K562 (cell line): Measurements from ENCODE around the gene MLXIPL. TPM values are rescaled to one million over a fixed set of nuclear protein-coding genes. Genes with fewer than 3 reads are reported as not detected.

ENCODE experiments used
- CEBPB ChIP-seq: fragments of 450-650 bp; IDR thresholded peaks from 2 replicates; pipeline ENCODE4 v1.6.1; 2016; ENCODE audit warnings: missing genetic modification characterization, missing compliant biosample characterization
- ELF4 ChIP-seq: fragments of 450-650 bp; formaldehyde crosslinking; IDR thresholded peaks from 2 replicates; pipeline ENCODE4 v1.4.0; 2022; ENCODE audit warnings: missing genetic modification characterization
- EWSR1 ChIP-seq: fragments of 450-650 bp; IDR thresholded peaks from 2 replicates; pipeline ENCODE4 v1.6.1; 2018; ENCODE audit warnings: borderline replicate concordance, mild to moderate bottlenecking, low read depth, moderate library complexity; ENCODE audit not compliant: partially characterized antibody
- EZH2 ChIP-seq: IDR thresholded peaks from 2 replicates; pipeline ENCODE4 v1.6.1; 2012; ENCODE audit warnings: low read depth, mild to moderate bottlenecking, inconsistent platforms, low read length, borderline replicate concordance
- HMGXB4 ChIP-seq: sonication (generic); formaldehyde crosslinking; IDR thresholded peaks from 2 replicates; pipeline ENCODE4 v1.8.1; 2023; ENCODE audit warnings: mild to moderate bottlenecking, missing genetic modification reagents
- NCOA2 ChIP-seq, 2 experiments: fragments of 450-650 bp; IDR thresholded peaks; 2 replicates each; pipeline ENCODE4 v1.6.1; 2018; ENCODE audit warnings: mild to moderate bottlenecking in 2 of 2, moderate library complexity in 1 of 2; ENCODE audit not compliant: partially characterized antibody in 2 of 2
- PCBP2 ChIP-seq: fragments of 200-400 bp; formaldehyde crosslinking; IDR thresholded peaks from 2 replicates; pipeline ENCODE4 v1.6.1; 2018; ENCODE audit warnings: low read length, low read depth, mild to moderate bottlenecking, moderate library complexity; ENCODE audit not compliant: poor library complexity, severe bottlenecking
- PHTF2 ChIP-seq: fragments of 250-450 bp; sonication (Bioruptor Pico); IDR thresholded peaks from 2 replicates; pipeline ENCODE4 v1.5.0; 2021; ENCODE audit warnings: mild to moderate bottlenecking
- SIN3A ChIP-seq, 2 experiments: fragments of 150-350 bp in 1 of 2; IDR thresholded peaks; 2 replicates each; pipeline ENCODE4 v1.6.1; 2011 to 2016; ENCODE audit warnings: borderline replicate concordance in 2 of 2, low read depth in 2 of 2, low read length in 2 of 2, mild to moderate bottlenecking in 2 of 2, moderate library complexity in 2 of 2; ENCODE audit not compliant: control insufficient read depth in 1 of 2
- SMARCA4 ChIP-seq: fragments of 450-650 bp; IDR thresholded peaks from 2 replicates; pipeline ENCODE4 v1.6.1; 2016
- TEAD1 ChIP-seq, 2 experiments: fragments of 450-650 bp in 1 of 2; sonication (generic) in 1 of 2; formaldehyde crosslinking; IDR thresholded peaks; 2 replicates each; pipeline versions ENCODE4 v1.4.0 to v1.8.0; 2020 to 2022; ENCODE audit warnings: mild to moderate bottlenecking in 2 of 2, missing genetic modification reagents in 1 of 2
- TEAD2 ChIP-seq: fragments of 450-650 bp; IDR thresholded peaks from 2 replicates; pipeline ENCODE4 v1.6.1; 2016; ENCODE audit warnings: missing genetic modification characterization, control low read depth, missing compliant biosample characterization
- ZNF253 ChIP-seq: fragments of 250-450 bp; sonication (Bioruptor Pico); conservative IDR thresholded peaks from 2 replicates; pipeline ENCODE4 v1.6.1; 2021; ENCODE audit warnings: mild to moderate bottlenecking
- ZNF316 ChIP-seq: fragments of 450-650 bp; IDR thresholded peaks from 2 replicates; pipeline ENCODE4 v1.6.1; 2016
- ZNF449 ChIP-seq: fragments of 250-450 bp; sonication (Bioruptor Pico); IDR thresholded peaks from 2 replicates; pipeline ENCODE4 v1.8.0; 2022; ENCODE audit warnings: moderate library complexity, mild to moderate bottlenecking, inconsistent platforms
- polyA plus RNA-seq, 8 experiments: library from polyadenylated mRNA; depleted of rRNA in 4 of 8; stranded (reverse) in 5 of 8; unstranded in 3 of 8; fragments of >200 nt; fragmentation: Nextera tagmentation in 2 of 8; fragmentation: Illumina TruSeq in 1 of 8; extraction: Ambion mirVana in 2 of 8; extraction: Trizol in 1 of 8; gene quantifications; 2 replicates each; pipeline versions ENCODE4 v1.2.1 to v1.2.3, GENCODE V29; 2011 to 2014; ENCODE audit warnings: inconsistent platforms in 1 of 8, missing spikeins in 1 of 8
- total RNA-seq, 7 experiments: library from RNA; depleted of rRNA in 6 of 7; stranded (reverse); fragments of >200 nt in 6 of 7; fragmentation: Illumina TruSeq in 2 of 7; extraction: Trizol in 2 of 7; gene quantifications; 2 replicates each; pipeline versions ENCODE4 v1.2.1 to v1.2.3, GENCODE V29; 2011 to 2021; ENCODE audit warnings: low replicate concordance in 1 of 7
- TF ChIP-seq, protein P1 (sequence below): sonication (generic); formaldehyde crosslinking; IDR thresholded peaks from 2 replicates; pipeline ENCODE4 v1.8.0; 2022; ENCODE audit warnings: mild to moderate bottlenecking, missing genetic modification reagents, borderline replicate concordance
- TF ChIP-seq, protein P2 (sequence below): fragments of 250-450 bp; sonication (Bioruptor Pico); IDR thresholded peaks from 2 replicates; pipeline ENCODE4 v1.8.0; 2022; ENCODE audit warnings: inconsistent platforms
- TF ChIP-seq, protein P3 (sequence below): fragments of 250-450 bp; sonication (Bioruptor Pico); IDR thresholded peaks from 2 replicates; pipeline ENCODE4 v1.8.0; 2021; ENCODE audit warnings: borderline replicate concordance, mild to moderate bottlenecking, moderate library complexity; ENCODE audit not compliant: poor library complexity, severe bottlenecking

MLXIPL gene
- total and polyA plus RNA-seq, 9 of the 15 experiments (the other 6 are each of a cell fraction or from before 2014, with no cell fraction given), result 0.11 to 18.4 (median 1.4) TPM

DNA sequence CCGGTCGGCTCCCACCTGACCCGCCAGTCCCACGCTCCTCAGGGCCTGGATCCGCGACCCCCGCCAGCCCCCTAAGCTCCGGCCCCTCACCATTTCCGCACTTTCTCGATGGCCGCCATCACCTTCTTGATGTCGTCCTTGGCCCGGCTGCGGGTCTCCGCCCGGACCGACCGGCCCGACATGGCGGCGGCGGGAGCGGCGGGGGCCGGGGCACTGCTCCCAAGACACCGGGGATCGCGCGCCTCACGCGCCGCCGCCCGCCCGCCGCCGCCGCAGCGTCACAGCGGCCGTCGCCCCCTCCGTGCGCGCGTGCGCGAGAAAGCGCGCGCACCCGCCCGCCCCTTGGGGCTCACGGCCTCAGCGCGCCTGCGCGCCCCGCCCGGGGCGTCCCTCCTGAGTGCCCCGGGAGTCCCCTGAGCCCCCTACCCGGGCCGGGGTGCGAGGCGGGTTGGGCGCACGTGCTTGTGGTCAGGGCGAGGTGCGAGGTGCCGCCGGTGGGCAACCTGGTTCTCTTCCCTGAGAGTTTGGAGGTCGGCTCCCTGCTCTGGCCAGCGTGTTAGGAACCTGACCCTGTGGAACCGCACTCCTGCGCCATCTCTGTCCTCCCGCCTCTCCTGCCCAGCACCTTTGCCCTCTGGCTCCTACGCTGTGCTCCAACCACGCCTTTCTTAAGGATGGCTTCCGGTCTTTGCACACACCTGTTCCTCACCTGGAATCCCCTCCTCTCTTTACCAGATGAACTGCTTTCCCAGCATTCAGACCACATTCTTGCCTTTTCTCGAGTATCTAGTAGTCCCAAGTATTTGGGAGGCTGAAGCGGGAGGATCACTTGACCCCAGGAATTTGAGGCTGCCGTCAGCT lies 66.7 kb downstream of the MLXIPL start, which contains the start of gene BCL7B (continued):
- 0 out of 2 replicates have a peak, but pooled peaks have one; percentile 4 for TF ChIP-seq ZNF449
- no peak for TF ChIP-seq PHTF2 (CRISPR knock-in tag)
- TF ChIP-seq NCOA2 (IDR thresholded peaks at IDR 0.05; ENCODE audit: partially characterized antibody in 2 of 2), result no peak
- no peak for TF ChIP-seq ZNF316
- no peak for TF ChIP-seq SIN3A (IDR thresholded peaks at IDR 0.05; ENCODE audit: borderline replicate concordance in 2 of 2, control insufficient read depth in 1 of 2, low read depth in 2 of 2, low read length in 2 of 2)
- peak; percentile 38 to 86; a peak in 2 of 4 replicates for TF ChIP-seq TEAD1 (CRISPR knock-in tag; IDR thresholded peaks at IDR 0.05)
- TF ChIP-seq ZNF253 (CRISPR knock-in tag), result no peak
- TF ChIP-seq, protein P1, sequence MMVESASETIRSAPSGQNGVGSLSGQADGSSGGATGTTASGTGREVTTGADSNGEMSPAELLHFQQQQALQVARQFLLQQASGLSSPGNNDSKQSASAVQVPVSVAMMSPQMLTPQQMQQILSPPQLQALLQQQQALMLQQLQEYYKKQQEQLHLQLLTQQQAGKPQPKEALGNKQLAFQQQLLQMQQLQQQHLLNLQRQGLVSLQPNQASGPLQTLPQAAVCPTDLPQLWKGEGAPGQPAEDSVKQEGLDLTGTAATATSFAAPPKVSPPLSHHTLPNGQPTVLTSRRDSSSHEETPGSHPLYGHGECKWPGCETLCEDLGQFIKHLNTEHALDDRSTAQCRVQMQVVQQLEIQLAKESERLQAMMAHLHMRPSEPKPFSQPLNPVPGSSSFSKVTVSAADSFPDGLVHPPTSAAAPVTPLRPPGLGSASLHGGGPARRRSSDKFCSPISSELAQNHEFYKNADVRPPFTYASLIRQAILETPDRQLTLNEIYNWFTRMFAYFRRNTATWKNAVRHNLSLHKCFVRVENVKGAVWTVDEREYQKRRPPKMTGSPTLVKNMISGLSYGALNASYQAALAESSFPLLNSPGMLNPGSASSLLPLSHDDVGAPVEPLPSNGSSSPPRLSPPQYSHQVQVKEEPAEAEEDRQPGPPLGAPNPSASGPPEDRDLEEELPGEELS, result peak; percentile 79; the same call in 1 of the 2 replicates
- TF ChIP-seq HMGXB4 (CRISPR knock-in tag), result no peak
- TF ChIP-seq, protein P2, sequence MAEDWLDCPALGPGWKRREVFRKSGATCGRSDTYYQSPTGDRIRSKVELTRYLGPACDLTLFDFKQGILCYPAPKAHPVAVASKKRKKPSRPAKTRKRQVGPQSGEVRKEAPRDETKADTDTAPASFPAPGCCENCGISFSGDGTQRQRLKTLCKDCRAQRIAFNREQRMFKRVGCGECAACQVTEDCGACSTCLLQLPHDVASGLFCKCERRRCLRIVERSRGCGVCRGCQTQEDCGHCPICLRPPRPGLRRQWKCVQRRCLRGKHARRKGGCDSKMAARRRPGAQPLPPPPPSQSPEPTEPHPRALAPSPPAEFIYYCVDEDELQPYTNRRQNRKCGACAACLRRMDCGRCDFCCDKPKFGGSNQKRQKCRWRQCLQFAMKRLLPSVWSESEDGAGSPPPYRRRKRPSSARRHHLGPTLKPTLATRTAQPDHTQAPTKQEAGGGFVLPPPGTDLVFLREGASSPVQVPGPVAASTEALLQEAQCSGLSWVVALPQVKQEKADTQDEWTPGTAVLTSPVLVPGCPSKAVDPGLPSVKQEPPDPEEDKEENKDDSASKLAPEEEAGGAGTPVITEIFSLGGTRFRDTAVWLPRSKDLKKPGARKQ (CRISPR knock-in tag), result no peak; the same call in 1 of the 2 replicates
- TF ChIP-seq CEBPB (tag), result no peak
- TF ChIP-seq ELF4 (CRISPR knock-in tag), result peak; percentile 83; the same call in 1 of the 2 replicates
- no peak for TF ChIP-seq PCBP2
- TF ChIP-seq, protein P3, sequence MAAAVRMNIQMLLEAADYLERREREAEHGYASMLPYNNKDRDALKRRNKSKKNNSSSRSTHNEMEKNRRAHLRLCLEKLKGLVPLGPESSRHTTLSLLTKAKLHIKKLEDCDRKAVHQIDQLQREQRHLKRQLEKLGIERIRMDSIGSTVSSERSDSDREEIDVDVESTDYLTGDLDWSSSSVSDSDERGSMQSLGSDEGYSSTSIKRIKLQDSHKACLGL (CRISPR knock-in tag), result no peak
- no peak for TF ChIP-seq EZH2
- no peak; the same call in 1 of the 2 replicates for TF ChIP-seq SMARCA4
- no peak for TF ChIP-seq EWSR1
- peak; percentile 81 for TF ChIP-seq TEAD2 (tag)
